ENCODE results near the gene FZD4.

DNA sequence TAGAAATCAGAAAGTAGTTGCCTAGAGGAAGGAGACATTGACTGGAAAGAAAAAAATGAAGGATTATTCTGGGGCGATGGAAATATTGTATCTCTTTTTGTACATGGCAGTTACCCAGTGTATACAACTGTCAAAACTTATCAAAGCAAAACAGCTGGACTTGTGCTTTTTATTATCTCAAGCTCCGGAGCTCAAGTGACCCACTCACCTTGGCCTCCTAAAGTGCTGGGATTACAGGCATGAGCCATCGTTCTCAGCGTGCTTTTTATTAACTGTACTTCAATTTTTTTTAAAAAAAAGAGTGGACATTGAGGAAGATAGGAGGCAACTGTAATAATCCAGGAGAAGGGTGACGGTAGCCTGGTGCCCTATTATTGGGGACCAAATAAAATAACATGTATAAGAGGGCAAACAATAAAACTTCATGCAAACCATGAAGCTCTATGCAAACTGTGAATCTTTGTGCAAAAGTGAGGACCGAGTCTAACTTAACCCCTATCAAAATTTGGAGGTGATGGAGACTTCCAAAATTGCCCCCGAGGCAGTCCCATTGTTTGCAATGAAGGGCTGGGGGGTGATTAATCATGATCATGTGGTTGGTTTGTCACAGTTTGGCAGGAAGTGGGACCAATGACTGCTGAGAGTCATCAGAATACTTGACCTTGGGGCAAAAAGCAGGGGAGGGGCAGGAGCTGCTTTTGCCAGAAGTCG is 23.5 kb downstream of the FZD4 start:
- no peak for TF ChIP-seq POLR2A (IDR thresholded peaks at IDR 0.05)
- TF ChIP-seq, protein P1, sequence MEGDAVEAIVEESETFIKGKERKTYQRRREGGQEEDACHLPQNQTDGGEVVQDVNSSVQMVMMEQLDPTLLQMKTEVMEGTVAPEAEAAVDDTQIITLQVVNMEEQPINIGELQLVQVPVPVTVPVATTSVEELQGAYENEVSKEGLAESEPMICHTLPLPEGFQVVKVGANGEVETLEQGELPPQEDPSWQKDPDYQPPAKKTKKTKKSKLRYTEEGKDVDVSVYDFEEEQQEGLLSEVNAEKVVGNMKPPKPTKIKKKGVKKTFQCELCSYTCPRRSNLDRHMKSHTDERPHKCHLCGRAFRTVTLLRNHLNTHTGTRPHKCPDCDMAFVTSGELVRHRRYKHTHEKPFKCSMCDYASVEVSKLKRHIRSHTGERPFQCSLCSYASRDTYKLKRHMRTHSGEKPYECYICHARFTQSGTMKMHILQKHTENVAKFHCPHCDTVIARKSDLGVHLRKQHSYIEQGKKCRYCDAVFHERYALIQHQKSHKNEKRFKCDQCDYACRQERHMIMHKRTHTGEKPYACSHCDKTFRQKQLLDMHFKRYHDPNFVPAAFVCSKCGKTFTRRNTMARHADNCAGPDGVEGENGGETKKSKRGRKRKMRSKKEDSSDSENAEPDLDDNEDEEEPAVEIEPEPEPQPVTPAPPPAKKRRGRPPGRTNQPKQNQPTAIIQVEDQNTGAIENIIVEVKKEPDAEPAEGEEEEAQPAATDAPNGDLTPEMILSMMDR (IDR thresholded peaks at IDR 0.05): no peak

Data from adrenal gland (tissue), 5 donors.